H4 (cell line): ENCODE measurements around the gene MRPL38. TPM values are rescaled to one million over a fixed set of nuclear protein-coding genes. Genes with fewer than 3 reads are reported as not detected.

ENCODE experiments used
- DNase-seq: peaks from one replicate; pipeline ENCODE4 v3.0.0-alpha.2; 2015; ENCODE audit warnings: low spot score
- total RNA-seq: library from RNA; depleted of rRNA; stranded (reverse); fragments of >200 nt; shearing (Covaris generic); gene quantifications from 2 replicates; pipeline ENCODE4 v1.2.3, GENCODE V29; 2014

MRPL38 gene
- total RNA-seq, 1 experiment from 2014 or later, result 39.1 TPM

DNA sequence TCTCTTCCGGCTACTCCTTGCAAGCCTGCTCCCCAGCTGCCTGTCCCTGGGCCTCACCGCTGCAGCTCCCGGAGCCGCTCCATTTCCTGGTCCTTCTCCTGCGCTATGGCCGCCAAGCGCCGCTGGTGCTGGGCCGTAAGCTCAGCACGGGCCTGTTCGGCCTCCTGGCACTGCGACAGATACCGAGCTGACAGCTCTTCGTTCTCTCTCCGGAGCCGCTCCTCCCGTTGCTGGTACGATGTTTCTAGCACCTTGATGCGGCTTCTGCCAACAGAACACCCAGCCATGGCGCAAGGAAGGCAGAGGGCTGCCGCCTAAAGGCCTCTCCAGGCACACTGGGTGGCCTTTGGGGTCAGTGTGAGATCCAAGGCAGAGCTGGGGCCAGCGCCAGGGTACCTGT lies 14.9 kb upstream of the MRPL38 start:
- DNase-seq, result no peak

DNA sequence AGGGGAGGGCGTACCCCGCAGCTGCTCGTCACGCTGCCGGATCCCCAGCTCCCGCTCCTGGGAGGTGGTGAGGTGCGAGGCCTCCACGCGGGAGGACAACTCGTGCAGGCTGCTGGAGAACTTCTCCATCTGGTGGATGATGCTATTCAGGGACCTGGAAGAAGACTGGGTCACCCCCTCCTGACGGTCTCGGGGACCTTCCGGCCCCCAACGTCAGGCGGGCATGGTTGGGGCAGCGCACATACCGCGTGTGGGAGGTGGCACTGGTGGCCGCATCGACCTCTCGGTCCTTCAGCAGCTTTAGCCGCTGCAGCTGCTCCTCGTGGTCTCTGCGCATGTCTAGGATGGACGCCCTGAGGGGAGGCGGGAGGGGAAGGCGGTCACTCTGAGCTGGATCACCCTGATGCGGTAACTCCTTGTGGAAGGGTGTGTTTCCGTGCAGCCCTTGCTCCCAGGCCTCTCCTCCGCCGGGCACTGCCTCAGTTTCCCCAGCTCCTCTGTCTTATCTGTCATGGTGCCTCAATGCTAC lies 13.3 kb upstream of the MRPL38 start:
- DNase-seq, result peak; percentile 6

DNA sequence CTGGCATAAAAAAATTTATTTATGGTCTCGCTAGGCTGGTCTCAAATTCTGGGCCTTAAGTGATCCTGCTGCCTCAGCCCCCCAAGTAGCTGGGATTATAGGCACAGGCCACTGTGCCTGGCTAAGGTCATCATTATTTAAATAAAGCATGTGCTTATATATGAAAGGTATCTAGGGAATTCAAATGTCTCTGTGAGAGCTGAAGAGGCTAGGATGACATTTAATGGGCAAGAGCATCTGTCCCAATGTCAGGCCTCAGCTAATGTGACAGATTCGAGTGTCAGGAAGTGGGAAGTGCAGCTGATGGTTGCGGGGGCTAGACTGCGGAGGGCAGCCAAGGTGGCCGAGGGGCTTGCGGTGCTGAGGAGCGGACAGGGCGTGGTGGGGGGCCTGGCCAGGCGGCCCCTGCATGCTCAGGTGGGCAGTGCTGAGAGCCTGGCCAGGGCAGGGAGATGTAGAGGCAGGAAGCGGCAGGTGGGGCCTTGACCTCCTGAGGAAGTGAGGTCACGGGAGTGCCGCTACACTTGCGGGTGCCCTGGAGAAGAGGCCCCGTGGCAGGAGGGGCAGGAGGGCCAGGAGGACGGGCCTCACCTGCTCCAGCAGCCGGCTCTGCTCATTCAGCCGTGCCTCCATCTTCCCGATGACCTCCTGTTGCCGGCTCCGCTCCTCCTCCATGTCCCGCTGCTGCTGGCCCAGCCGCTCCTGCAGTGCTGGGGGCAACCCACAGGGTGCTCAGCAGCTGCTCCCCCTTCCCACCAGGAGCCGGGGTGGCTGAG lies 12.6 kb upstream of the MRPL38 start:
- no peak for DNase-seq

DNA sequence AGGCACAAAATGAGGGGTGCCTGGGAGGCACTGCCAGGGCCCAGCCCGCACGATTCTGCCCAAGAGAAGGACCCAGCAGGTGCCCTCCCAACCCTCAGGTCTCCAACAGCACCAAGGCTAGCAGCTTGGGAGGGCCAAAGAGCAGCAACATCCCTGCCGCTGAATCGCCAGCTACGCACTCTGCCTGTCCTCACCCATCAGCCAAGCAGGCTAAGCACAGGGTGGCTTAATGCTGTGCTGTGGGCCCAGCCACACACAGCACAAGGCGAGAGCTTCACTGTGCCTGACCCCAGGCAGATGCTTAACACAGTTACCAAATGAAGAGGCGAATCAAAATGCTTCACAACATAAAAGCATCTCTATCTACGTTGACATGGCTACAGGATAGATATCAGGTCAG lies 10.6 kb upstream of the MRPL38 start:
- DNase-seq, result no peak

DNA sequence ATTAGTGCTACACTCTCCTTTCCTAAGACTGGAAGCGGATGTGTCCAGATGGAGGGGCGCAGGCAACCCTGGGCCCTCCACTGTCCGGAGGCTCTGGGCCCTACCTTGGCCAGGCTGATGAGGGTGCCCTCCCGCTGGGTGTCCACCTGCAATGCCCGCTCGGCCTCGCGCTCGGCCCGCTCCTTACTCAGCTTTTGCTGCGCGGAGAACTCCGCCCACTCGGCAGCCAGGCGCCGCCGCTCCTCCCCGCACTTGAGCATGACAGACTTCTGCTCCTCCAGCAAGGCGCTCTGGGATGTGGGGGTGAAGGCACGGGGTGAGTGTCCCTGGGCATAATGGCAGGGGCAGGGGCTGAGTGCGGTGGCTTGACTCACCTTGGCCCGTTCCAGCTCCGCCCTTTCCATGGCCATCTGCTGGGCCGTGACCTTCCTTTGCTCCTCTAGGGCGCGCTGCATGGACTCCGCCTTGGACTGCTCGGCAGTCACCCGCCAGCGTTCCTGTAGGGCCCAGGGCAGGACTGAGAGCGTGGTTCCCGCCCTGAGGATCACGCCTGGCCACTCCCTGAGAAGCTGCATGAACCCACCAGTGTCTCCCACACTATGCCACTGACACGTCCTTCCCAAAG lies 10.1 kb upstream of the MRPL38 start:
- peak; percentile 5 for DNase-seq

DNA sequence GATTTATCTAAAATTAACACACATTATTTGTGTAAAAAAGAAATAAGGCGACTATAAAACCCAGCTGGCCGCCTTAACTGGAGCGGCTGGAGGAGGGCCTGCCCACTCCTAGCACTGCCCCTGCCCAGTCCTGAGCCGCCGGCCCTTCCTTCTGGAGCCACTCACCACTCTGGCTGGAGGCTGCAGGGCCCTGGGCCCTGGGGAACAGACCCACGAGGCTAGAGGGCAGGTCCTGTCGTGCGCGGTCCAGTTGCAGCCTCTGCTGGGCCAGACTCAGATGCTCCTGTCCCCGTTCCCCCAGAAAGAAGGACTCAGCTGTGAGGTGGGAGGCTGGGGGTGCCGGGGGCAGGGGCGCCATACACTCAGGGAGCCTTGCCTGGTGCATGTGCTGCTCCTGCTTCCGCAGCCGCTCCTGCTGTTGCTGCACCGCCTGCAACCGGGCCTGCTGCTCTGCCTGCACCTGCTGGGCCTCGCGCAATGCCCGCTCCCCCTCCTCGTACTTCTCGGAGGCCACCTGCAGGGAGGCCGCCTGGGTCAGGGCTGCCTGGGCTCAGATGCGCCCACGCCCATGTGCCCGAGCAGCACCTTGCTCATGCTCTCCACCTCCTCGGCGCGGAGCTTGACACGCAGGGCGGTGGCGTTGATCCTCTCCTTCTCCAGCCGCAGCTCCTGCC lies 9.0 kb upstream of the MRPL38 start:
- DNase-seq, result no peak

DNA sequence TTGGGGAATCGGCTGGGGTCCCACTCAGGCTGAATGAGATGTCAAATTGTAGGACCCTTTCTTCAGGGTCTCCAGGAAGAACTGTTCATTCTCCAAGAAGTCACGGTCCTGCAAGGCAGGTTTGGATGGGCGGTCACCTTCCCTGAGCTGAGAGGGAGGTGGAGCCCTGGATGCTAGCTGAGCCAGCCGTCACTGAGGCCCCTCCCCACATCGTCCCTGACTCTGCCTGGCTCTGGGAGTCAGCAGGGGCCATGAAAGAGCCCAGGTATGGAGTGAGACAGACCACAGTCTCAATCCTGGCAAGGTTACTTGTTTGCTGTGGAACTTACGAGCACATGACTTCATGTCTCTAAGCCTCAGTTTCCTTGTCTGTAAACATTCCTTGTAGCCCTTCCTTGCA lies 6.0 kb upstream of the MRPL38 start:
- DNase-seq, result no peak

DNA sequence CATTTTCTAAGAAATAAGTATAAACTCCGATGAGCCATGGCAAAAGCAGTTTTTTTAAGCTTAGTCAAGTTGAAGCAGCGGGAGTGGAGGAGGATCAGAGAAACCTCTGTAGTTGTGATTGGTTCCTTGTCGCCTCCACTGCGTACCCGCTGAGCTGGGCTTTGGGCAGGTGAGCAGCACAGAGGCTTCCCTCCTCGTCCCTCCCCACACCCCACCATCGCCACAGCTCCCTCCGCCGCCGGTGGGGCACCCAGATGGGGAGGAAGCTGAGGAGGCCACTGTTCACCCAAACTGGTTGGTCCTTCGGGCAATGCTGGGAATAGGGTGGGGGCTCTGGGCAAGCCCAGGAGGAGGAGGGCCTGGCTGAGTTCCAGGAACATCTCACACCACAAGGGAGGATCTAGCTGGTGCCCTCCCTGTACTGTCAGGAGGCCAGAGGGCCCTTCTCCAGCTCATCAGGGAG lies 5.2 kb upstream of the MRPL38 start:
- no peak for DNase-seq

DNA sequence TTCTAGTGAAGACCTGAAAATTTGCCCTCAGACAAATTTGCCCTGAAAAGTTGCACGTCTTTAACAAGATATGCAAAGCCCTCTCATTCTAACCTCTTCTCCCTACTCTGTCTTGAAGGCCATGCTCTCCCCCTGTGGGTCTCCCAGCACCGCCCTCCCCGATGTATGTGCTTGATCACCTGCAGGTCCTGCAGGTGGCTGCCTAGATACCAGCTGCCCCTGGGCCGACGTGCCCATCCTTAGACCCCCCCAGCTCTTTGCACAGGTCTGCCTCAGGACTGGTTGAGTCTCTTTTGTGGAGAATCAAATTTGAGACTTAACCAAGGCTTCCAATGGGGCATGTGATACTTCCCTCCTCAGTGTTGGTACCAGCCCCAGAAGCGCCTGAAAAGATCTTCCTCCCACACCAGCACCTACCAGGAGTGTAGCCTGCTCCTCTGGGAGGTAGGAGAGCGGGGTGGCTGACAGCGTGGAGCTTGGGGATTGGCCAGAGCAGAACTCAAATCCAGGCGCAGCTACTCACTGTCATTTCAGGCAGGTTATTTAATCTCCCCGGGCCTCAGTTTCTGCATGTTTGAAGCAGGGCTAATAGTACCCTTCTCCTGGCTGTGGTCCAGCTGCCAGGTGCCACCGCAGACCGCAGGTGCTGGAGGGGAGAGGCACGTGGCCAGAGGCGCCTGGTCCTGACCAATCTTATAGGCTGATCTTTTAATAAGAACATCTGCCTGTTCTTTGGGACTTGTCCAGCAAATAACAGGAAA lies 4.5 kb upstream of the MRPL38 start:
- DNase-seq, result no peak

DNA sequence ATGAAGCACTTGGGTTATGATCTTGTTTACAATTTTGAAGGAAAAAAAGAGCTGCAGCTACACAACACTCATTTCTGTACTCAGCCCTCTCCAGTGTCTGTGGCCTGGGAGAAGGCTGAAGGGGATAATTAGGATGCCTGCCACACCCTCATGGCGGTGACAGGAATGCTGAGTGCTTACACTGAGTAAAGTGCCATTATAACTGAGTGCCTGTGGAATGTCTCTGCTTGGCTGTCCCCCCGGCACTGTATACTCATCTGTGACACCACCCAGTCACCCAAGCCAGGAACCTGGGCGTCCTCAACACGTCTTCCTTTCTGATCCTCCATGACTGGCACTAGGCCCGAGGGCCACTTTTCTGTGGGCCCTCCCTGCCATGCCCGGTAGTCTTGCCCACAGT lies 3.5 kb upstream of the MRPL38 start:
- peak; percentile 81 for DNase-seq

DNA sequence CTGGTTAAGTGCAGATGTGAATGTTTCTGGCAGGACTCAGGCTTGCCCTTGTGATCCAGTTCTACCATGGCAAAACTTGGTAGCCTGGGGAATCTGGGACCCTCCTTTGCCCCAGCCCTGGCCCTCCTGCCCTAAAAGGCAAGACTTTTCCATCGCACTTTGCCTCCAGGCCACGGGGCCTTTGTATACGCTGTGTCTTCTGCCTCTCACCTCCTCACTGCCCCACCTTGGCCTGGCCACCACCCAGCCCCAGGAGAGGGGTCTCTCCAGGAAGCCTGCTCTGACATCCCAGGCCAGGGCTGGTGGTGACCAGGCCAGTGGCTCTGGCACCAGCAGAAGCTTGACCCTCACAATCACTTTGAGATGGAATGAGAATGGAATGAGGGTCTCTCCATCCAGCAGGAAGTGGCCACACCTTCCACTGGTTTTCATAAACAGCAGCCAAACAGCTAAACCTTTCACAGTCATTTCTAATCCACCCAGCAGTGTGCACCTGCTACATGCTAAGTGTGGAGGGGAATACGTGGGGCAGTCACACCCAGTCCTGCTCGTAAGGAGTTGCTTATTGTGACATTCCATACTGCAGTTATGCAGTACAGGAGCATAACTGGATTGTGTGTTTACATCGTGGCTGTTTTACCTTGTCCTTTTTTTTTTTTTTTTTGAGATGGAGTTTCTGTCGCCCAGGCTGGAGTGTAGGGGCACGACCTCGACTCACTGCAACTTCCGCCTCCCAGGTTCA lies 1.6 kb upstream of the MRPL38 start:
- no peak for DNase-seq

DNA sequence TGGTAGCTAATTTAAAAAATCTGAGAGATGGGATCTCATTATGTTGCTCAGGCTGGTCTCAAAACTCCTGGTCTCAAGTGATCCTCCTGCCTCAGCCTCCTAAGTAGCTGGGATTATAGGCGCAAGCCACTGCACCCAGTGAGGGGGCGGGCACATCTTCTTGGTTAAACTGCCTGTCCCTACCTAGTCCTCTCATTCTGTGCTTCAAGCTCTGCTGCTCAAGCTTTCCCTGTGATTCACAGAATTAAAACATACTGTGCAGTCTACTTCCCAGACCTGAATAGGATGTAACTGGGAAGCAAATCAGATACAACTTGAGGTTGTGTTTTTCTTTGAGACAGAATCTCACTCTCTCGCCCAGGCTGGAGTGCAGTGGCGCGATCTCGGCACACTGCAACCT lies 2.3 kb downstream of the MRPL38 start:
- no peak for DNase-seq

DNA sequence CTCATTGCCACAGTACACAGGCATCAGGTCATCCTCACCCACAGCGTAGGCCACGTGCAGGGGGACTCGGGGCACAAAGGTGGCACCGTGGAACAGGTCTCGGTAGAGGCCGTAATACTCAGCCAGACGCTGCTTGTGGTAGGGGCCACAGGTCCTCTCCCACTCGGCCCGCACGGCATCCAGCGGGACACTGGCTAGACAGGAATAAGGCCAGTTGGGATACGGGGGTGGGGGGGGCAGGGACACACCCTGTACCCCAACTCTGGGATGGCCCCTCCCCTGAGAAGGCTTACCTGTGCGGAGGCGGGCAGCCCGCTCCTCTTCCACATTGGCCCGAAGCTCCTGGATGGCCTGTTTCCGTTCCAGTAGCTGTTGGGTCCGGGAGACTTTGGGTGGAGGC lies 3.0 kb downstream of the MRPL38 start:
- DNase-seq, result no peak

DNA sequence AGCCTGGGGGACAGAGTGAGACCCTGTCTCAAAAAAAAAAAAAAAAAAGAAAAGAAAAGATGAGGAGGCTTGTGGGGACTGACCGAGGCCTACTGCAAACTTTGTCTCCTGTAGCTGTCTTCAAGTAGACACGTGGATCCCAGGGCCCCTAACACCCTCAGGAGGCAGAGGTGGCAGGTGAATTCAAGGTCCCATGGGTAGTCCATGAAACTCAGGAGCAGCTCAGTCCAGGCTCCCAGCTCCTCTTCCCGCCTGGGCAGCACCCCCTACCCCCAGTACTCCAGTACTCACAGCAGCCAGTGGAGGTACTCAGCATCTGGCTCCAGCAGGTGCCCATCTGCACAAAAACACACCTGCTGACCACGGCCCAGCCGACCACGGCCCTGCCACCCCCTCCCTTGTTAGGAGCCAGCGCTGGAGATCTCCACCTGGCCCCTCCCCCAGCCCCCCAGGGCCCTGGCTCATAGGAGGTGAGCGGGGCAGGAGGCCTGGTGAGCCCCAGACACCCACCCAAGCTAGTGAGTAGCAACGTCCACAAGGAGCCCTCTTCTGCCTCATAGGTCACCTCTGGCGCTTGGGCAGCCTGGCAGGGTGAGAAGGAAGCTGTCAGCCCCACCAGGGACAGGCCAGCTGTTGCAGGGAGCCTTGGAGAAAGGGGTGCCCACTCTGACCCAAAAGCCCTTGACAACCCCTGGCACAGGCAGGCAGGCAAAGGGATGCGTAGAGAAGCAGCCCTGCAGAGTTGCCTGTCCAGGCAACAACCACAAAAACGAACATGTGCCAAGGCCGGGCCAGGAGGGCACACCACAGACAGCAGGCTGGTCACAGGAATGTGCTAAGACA lies 3.8 kb downstream of the MRPL38 start:
- no peak for DNase-seq

DNA sequence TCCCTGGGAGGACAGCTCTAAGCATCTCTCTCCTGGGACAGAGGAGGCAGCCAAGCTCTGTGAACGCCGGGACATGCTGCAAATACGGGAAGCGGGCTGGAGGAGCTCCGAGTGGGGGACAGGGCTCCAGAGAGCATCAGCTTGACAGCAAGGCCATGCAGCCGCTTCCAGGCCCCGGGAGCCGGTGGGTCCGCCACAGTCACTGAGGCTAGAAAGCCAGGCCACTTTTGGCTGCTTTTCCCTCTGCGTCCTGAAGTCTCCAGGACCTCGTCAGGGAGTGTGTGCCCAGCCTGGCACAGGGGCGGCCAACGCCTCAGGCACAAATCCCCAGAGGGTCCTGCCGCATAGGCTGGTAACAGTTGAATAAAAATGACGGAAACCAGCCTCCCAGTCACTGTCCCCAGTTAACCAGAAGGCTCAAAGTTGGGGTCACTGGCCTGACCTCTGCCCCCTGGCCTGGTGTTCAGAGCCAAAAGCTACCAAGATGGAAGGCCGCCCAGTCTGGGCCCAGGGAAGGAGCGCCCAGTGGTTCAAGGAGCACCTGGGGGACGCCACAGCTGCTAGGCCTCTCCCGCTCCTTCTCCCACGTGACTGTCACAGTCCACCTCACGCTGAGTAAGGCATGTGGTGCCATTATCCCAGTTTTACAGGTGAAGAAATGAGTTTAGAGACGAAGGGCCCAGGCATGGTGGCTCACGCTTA lies 4.8 kb downstream of the MRPL38 start:
- no peak for DNase-seq

DNA sequence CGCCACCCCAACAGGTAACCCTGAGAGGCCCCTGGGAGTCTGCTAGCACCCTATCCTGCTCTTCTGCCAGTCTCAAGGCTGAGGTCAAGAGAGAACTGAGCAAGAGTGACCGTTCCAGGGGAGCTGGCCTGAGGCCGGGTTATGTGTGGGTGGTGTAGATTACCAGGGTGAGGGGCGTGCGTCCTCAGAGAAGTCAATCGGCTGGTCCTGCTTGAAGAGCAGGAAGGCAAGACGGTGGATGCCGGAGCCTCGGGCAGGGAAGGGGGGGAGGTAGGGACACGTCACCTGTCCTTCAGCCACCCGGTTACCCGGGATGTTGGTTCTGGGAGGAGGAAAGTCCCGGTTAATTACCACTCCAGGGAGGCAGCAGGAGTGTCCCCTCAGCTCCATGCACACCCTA lies 5.3 kb downstream of the MRPL38 start:
- DNase-seq, result no peak

DNA sequence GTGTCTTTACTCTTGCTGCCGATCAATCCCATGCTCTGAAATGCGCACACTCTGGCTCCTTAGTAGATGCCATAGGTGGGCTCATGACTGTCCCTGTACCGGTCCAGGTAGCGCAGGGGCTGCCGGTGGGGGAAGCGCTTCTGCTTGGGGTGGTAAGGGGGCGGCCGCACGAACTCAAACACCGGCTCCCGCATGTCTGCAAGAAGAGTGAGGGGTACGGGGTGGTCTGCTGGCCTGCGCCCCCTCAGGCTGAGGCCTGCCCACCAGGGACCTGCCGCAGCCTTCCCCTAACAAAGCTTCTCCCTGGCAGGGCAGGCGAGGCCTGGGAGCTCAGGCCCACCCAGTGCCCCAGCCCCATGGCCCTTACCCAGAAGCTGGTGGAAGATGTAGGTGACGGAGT lies 5.9 kb downstream of the MRPL38 start:
- no peak for DNase-seq

DNA sequence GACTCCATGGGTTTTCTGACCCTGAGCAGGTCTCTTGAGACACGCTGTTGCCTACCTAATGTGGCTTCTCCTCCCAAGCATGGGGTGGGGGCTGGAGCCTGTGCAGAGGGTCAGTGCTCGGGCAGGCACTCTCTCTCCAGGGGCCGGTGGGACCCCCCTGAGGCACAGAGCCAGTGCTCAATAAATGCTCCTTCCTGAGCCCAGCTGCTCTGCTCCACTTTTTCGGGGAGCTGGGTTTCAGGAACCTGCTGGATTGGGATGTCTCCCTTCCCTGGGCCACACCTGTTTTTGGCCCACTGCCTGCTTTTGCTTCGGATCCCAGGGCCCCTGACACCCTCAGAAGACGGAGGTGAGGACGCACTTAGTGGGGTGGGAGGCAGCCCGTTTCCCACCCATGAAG lies 6.6 kb downstream of the MRPL38 start:
- no peak for DNase-seq

DNA sequence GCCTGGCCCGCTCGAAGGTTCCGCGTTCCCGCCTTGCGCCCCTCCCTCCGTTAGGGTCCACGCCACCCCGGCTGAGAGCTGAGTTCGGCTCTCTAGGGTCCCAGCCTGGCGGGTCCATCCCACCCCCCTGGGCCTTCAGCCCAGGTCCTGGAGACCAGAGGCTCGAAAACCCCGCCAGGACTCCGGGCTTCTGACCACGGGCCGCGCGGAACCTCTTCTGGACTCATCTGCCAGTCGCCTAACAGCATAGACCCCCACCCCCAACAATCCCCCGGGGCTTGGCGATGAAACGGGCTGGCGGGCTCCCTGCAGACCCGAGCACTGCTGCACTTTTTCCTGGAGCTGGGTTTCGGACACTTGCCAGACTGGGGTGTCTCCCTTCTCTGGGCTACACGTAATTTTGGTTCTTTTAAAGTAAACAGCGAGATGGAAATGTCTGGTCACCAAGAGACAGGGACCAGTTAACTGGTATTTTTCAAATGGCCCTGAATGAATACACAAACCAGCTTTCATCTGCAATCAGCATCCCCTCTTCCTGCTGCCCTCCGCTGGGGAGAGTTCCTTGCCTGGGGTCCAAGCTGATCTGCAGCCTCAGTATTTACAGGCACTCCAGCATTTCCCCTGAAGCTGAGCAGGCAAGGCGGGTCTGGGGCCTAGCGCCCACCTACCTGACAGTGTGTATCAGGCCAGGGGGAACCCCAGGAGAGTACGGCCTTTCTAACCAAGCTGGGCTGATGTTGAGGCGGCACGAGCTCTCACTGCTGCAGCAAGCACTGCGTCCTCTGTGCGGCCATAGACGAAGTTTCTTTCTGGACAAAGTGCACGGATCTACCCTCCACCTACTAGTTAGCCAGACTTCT lies 7.3 kb downstream of the MRPL38 start:
- DNase-seq, result no peak
